ENCODE results near the gene CTNNA2. TPM values are rescaled to one million over a fixed set of nuclear protein-coding genes. Genes with fewer than 3 reads are reported as not detected.

CTNNA2 gene
- total RNA-seq, 1 donor from 2014 or later, result 2.9 TPM

GRCh38 chr2:80335411-80335810 lies 822.6 kb downstream of the CTNNA2 start:
- Mint-ChIP-seq H3K4me1 (no peaks in the 10 kb centered on the region), H3K27ac (ENCODE audit: unreplicated experiment) (no peak overlapping the region), H3K4me3 (no peak overlapping the region), H3K36me3 (ENCODE audit: low read depth) (no peaks in the 10 kb centered on the region), H3K27me3 (ENCODE audit: low read depth) (no peaks in the 10 kb centered on the region), H3K9me3 (no peaks in the 10 kb centered on the region)
- DNase-seq (ENCODE audit: low read depth, low spot score), result no peak
- TF ChIP-seq, protein P1, sequence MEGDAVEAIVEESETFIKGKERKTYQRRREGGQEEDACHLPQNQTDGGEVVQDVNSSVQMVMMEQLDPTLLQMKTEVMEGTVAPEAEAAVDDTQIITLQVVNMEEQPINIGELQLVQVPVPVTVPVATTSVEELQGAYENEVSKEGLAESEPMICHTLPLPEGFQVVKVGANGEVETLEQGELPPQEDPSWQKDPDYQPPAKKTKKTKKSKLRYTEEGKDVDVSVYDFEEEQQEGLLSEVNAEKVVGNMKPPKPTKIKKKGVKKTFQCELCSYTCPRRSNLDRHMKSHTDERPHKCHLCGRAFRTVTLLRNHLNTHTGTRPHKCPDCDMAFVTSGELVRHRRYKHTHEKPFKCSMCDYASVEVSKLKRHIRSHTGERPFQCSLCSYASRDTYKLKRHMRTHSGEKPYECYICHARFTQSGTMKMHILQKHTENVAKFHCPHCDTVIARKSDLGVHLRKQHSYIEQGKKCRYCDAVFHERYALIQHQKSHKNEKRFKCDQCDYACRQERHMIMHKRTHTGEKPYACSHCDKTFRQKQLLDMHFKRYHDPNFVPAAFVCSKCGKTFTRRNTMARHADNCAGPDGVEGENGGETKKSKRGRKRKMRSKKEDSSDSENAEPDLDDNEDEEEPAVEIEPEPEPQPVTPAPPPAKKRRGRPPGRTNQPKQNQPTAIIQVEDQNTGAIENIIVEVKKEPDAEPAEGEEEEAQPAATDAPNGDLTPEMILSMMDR (conservative IDR thresholded peaks at IDR 0.05), result no peak

DNA sequence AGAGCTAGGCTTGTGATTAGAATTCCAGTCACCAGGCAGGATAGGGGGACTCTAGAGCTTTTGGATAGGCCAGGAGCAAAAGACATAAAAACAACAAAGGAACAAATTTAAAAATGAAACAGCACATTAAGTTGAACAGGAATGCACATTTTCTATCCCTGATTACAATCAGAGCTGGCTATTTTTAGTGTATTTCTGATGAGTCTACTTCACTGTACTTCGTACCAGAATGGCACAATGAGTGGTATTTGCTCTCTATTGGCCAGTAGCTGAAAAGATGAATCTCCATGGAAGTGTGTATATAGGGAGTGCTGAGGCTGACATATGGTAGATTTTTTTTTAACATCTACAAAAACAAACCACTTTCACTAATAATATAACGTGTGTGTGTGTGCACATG lies 825.9 kb downstream of the CTNNA2 start:
- Mint-ChIP-seq H3K4me1 (no peaks in the 10 kb centered on the region), H3K27me3 (ENCODE audit: low read depth) (no peaks in the 10 kb centered on the region), H3K4me3 (no peak overlapping the region), H3K9me3 (no peaks in the 10 kb centered on the region), H3K27ac (ENCODE audit: unreplicated experiment) (no peak overlapping the region), H3K36me3 (ENCODE audit: low read depth) (no peaks in the 10 kb centered on the region)
- DNase-seq (ENCODE audit: low read depth, low spot score), result no peak
- TF ChIP-seq, protein P1 (conservative IDR thresholded peaks at IDR 0.05), result no peak

- H3K4me1 Mint-ChIP-seq, result no peaks in the 10 kb centered on the region
- TF ChIP-seq, protein P1 (conservative IDR thresholded peaks at IDR 0.05), result no peak
- H3K27me3 Mint-ChIP-seq (ENCODE audit: low read depth), result no peaks in the 10 kb centered on the region
- H3K27ac Mint-ChIP-seq (ENCODE audit: unreplicated experiment), result no peak overlapping the region
- no peaks in the 10 kb centered on the region for H3K36me3 Mint-ChIP-seq (ENCODE audit: low read depth)
- H3K4me3 Mint-ChIP-seq, result no peak overlapping the region
- DNase-seq (ENCODE audit: low read depth, low spot score), result no peak
- no peaks in the 10 kb centered on the region for H3K9me3 Mint-ChIP-seq
These were observed 827.2 kb downstream of the CTNNA2 start for GRCh38 chr2:80340022-80340421.

DNA sequence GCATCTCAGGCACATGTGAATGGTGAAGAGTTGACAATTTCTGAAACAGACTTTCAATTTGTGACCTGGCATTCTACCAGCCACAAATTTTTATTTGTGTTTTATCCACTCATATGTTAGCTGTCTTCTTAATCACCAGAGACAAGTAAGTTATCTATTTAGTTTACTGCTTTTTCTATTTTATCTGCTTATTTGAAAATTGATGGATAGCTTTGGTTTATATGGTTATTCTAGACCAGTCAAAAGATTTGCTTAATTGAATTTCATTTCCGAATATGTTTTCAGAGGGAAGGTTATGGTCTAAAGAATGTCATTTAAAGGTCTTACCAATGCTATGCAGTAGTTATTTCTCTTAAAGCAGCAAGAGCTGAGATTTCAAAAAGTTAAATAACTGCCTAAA lies 835.2 kb downstream of the CTNNA2 start:
- no peak for DNase-seq (ENCODE audit: low read depth, low spot score)
- Mint-ChIP-seq H3K9me3 (no peaks in the 10 kb centered on the region), H3K4me3 (no peak overlapping the region), H3K27ac (ENCODE audit: unreplicated experiment) (no peak overlapping the region), H3K27me3 (ENCODE audit: low read depth) (no peaks in the 10 kb centered on the region), H3K4me1 (no peaks in the 10 kb centered on the region), H3K36me3 (ENCODE audit: low read depth) (no peaks in the 10 kb centered on the region)
- TF ChIP-seq, protein P1 (conservative IDR thresholded peaks at IDR 0.05), result no peak

DNA sequence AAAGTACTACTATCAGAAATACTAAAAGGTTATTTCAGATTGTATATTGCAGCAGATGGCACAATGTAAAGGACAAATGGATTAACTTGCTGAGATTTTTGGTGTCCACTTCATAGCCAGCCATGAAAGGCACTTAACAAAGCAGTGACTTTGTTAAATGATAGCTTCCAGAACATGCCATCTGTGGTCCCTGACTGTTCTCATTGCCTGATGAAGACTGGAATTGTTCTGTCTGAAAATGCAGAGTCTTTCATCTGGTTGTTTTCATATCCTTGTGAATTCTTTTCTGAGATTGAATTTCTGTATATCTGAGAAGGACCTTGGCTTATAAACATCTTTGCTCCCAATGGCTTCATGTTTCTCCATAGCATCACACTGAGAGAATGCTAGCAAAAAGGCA lies 836.1 kb downstream of the CTNNA2 start:
- no peak for DNase-seq (ENCODE audit: low read depth, low spot score)
- no peak overlapping the region for H3K4me3 Mint-ChIP-seq
- no peaks in the 10 kb centered on the region for H3K27me3 Mint-ChIP-seq (ENCODE audit: low read depth)
- no peaks in the 10 kb centered on the region for H3K9me3 Mint-ChIP-seq
- TF ChIP-seq, protein P1 (conservative IDR thresholded peaks at IDR 0.05), result no peak
- no peaks in the 10 kb centered on the region for H3K4me1 Mint-ChIP-seq
- H3K36me3 Mint-ChIP-seq (ENCODE audit: low read depth), result no peaks in the 10 kb centered on the region
- H3K27ac Mint-ChIP-seq (ENCODE audit: unreplicated experiment), result no peak overlapping the region

DNA sequence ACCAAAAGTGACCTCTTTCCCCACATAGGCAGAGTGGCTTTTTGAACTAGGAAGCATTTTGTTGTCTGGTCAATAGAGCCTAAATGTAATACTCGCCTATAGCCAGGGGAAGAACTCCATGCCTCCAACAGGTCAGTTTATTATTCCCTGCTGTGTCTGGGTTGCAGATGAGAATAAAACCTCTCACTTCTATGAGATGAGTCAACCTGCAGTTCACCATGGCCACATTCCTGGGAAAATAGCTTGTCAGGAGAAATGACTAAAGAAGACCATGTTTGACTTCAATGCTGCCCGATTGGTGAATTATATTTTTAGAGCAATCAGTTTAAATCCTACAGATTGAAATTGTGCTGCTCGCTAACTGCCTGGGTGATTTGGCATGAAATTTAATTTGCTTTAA lies 838.4 kb downstream of the CTNNA2 start:
- no peaks in the 10 kb centered on the region for H3K4me1 Mint-ChIP-seq
- no peaks in the 10 kb centered on the region for H3K27me3 Mint-ChIP-seq (ENCODE audit: low read depth)
- no peak overlapping the region for H3K4me3 Mint-ChIP-seq
- H3K27ac Mint-ChIP-seq (ENCODE audit: unreplicated experiment), result no peak overlapping the region
- H3K9me3 Mint-ChIP-seq, result no peaks in the 10 kb centered on the region
- TF ChIP-seq, protein P1 (conservative IDR thresholded peaks at IDR 0.05), result no peak
- no peaks in the 10 kb centered on the region for H3K36me3 Mint-ChIP-seq (ENCODE audit: low read depth)
- DNase-seq (ENCODE audit: low read depth, low spot score), result no peak
